WERI-Rb-1 (cell line): ENCODE results near the gene AMIGO3.
A peak's percentile ranks its signal among the peaks of the same experiment; 100 is the strongest.

Experiments used
- DNase-seq: peaks from one replicate; pipeline ENCODE4 v3.0.0-alpha.2; 2020
- H3K27ac ChIP-seq: fragments of 250-450 bp; sonication (Bioruptor Pico); 2 replicates; pipeline ENCODE4 v1.5.1; 2020; ENCODE audit warnings: mild to moderate bottlenecking, moderate library complexity
- H3K27me3 ChIP-seq: fragments of 250-450 bp; sonication (Bioruptor Pico); 2 replicates; pipeline ENCODE4 v1.5.1; 2021; ENCODE audit warnings: mild to moderate bottlenecking, low read depth, moderate library complexity; ENCODE audit not compliant: insufficient read depth, severe bottlenecking
- H3K36me3 ChIP-seq: fragments of 250-450 bp; sonication (Bioruptor Pico); 2 replicates; pipeline ENCODE4 v1.5.1; 2020; ENCODE audit warnings: mild to moderate bottlenecking, moderate library complexity
- H3K4me3 ChIP-seq: 2 replicates; pipeline ENCODE4 v1.5.1; 2011; ENCODE audit warnings: low read depth, mild to moderate bottlenecking, control low read depth, low read length
- H3K9me3 ChIP-seq: fragments of 250-450 bp; sonication (Bioruptor Pico); 2 replicates; pipeline ENCODE4 v1.5.1; 2021; ENCODE audit warnings: mild to moderate bottlenecking, moderate library complexity; ENCODE audit not compliant: severe bottlenecking
- TF ChIP-seq, protein P1 (sequence below): IDR thresholded peaks from 2 replicates; pipeline ENCODE4 v1.5.1; 2011; ENCODE audit warnings: low read depth, mild to moderate bottlenecking, control low read depth, inconsistent platforms, low read length

The AMIGO3 gene

DNA sequence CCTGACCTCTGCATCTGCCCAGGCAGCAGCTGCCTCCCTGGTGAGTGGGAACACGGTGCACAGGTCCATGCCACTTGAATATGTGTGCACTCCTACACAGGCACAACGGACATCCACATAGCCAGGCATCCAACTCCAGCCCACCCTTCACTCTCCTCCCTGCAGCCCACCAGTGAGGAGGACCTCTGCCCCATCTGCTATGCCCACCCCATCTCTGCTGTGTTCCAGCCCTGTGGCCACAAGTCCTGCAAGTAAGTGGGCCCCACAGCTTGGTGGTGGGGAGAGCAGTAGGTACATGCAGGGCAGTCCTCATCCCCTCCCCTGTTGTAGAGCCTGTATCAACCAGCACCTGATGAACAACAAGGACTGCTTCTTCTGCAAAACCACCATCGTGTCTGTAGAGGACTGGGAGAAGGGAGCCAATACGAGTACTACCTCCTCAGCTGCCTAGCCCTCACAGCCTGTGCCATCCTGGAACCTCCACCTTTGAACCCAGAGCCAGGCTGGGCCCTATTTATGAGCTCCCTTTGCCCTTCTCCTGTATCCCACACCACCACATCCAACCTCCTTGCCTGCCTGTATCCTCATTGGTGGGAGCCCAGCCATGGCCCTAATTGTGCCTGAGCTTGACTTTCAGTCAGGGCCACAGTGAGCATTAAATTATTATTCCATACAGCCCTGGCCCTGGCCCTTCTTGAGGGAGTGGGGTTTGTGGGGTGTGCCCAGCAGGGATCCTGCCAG, 1.5 kb upstream of the AMIGO3 start:
- TF ChIP-seq, protein P1, sequence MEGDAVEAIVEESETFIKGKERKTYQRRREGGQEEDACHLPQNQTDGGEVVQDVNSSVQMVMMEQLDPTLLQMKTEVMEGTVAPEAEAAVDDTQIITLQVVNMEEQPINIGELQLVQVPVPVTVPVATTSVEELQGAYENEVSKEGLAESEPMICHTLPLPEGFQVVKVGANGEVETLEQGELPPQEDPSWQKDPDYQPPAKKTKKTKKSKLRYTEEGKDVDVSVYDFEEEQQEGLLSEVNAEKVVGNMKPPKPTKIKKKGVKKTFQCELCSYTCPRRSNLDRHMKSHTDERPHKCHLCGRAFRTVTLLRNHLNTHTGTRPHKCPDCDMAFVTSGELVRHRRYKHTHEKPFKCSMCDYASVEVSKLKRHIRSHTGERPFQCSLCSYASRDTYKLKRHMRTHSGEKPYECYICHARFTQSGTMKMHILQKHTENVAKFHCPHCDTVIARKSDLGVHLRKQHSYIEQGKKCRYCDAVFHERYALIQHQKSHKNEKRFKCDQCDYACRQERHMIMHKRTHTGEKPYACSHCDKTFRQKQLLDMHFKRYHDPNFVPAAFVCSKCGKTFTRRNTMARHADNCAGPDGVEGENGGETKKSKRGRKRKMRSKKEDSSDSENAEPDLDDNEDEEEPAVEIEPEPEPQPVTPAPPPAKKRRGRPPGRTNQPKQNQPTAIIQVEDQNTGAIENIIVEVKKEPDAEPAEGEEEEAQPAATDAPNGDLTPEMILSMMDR = no peak
- H3K27me3 ChIP-seq = no peaks in the 10 kb centered on the region
- no peak for DNase-seq
- H3K27ac ChIP-seq = no peak overlapping the region
- peaks cover 47% of the 10 kb centered on the region for H3K36me3 ChIP-seq
- H3K4me3 ChIP-seq = no peak overlapping the region
- H3K9me3 ChIP-seq = no peaks in the 10 kb centered on the region

DNA sequence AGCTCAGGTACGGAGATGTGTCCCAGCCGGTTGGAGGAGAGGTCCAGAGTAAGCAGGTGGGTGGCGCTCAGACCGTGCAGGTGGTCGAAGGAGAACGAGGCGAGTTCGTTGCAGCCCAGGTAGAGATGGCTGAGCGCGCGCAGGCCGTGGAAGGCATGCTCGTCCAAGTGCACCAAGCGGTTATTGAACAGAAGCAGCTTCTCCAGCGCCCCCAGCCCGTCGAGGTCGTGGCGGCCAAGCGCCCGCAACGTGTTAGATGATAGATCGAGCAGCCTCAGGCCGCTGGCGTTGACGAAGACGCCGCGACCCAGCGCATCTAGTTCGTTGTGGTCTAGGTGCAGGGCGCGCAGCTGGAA, 648 bp downstream of the AMIGO3 start:
- Histone ChIP-seq H3K27me3 (no peaks in the 10 kb centered on the region), H3K4me3 (peak overlapping the region; percentile 46), H3K27ac (peak overlapping the region; percentile 38), H3K9me3 (no peaks in the 10 kb centered on the region), H3K36me3 (peaks cover 46% of the 10 kb centered on the region)
- TF ChIP-seq, protein P1 = no peak
- DNase-seq = no peak

DNA sequence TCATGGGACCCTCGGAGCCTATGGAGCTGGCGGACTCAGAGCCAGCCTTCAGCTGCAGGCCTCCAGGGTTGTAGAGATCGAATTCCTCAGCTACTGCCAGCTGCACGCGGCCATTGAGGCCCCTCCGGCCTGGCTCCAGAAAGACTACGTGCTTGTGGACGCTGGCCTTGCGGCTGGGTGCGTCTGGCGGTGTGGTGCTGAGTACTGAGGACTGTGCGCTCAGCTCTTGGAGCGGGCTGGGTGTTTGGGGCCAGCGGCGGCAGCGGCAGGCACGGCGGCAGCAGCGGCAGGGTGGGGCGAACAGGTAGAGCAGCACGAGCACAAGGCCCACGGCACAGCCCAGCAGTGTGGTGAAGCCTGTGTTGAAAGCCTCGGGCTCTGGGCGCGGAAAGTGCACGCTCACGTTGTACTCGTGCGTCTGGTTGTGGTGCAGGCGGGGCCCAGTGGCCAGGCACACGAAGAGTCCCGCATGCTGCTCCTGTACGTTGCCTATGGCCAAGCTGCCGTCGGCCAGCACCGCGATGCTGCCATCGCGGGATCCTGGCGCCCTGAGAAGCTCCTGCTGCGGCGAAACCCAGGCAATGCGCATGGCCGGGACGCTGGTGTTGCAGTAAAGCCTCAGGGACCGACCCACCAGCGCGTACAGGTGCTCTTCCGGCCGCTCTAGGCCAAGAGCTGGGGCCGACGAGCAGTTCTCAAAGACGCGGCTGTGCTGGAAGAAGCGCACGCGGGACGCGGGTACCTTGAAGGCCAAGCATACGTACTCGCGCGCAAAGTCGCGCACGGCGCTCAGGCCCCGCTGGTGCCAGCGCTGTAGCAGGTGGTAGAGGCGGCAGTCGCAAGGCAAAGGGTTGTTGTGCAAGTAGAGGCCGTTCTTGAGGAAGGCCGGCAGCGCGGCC, 1.3 kb downstream of the AMIGO3 start:
- H3K4me3 ChIP-seq = no peak overlapping the region
- peaks cover 42% of the 10 kb centered on the region for H3K36me3 ChIP-seq
- TF ChIP-seq, protein P1 = no peak
- H3K9me3 ChIP-seq = no peaks in the 10 kb centered on the region
- H3K27me3 ChIP-seq = no peaks in the 10 kb centered on the region
- H3K27ac ChIP-seq = no peak overlapping the region
- DNase-seq = no peak

DNA sequence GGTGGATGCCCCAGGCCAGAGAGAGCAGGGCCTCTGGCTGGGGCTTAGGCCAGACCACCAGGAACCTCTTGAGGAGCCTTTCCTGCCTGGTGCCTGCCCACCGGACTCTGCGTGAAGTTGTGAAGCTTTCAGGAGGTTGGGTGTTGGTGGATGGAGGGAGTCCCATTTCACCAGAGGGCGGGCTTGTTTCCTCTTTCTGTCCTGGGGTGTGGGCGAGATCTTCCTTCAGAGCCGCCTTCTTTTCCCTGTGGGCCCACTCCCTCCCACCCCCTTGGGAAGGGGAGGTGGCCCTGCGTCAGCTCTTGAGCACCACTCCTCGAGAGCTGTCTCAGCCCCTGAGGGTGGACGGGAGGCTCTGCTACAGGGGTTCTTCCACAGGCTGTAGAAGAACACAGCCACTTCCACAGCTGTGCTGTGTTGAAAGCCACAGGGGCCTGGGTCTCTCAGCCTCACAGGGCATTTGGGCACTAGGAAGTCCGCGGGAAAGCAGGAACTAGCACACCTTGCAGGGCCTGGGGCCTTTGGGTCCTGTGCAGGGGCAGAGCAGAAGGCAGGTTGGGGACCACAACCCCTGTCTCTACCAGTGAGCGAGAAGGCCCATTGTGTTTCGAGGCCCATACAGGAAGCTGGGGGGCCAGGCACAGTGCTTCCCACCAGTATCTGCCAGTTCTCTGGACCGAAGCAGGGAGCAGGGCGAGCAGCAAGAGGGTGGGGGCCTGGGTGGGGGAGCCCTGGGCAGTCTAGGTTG, 2.1 kb downstream of the AMIGO3 start:
- no peak for DNase-seq
- H3K9me3 ChIP-seq = no peaks in the 10 kb centered on the region

DNA sequence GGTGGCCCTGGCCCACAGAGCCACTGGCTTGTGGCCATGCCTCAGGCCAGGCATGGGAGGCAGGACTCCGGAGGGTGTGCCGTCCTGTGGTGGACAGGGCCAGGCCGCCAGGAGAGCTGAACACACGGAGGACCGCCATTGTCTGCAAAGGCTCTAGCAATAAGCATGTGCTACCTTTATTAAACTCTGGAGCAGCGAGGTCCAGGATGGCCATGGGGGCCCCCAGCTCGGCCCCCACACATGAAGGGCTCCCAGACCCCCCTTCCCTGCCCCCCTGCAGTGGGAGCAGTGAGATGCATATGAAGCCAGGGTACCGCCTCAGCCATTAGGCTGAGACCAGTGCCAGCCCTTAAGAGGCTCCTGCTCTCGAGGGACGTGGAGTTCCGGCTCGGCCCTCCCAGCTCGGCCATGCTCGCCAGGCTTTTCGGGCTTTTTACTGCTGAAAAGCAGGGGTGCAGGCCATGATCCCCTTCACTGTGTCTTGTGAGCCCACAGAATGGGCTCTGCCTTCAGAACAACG, 2.7 kb downstream of the AMIGO3 start:
- Histone ChIP-seq H3K27me3 (no peaks in the 10 kb centered on the region), H3K36me3 (peaks cover 30% of the 10 kb centered on the region), H3K27ac (no peak overlapping the region), H3K4me3 (no peak overlapping the region), H3K9me3 (no peaks in the 10 kb centered on the region)
- TF ChIP-seq, protein P1 = no peak
- no peak for DNase-seq

More for the DNA sequence above, 2.1 kb downstream of the AMIGO3 start:
- H3K36me3 ChIP-seq = peaks cover 36% of the 10 kb centered on the region
- TF ChIP-seq, protein P1 = no peak
- no peak overlapping the region for H3K4me3 ChIP-seq
- no peak overlapping the region for H3K27ac ChIP-seq
- no peaks in the 10 kb centered on the region for H3K27me3 ChIP-seq
